Stomach (tissue), 9 donors: ENCODE results near the gene GRB10. TPM values are rescaled to one million over a fixed set of nuclear protein-coding genes. Genes with fewer than 3 reads are reported as not detected.

Experiments used
- DNase-seq, 2 donors: peaks; one replicate each; pipeline versions ENCODE4 v3.0.0 to v3.0.0-alpha.2; 2013 to 2019
- H3K27ac ChIP-seq, 5 donors: fragments of 200-600 bp in 4 of 5; sonication (generic) in 4 of 5; one replicate each; pipeline ENCODE4 v1.5.1; 2013 to 2019; ENCODE audit warnings: mild to moderate bottlenecking in 1 of 5, moderate library complexity in 1 of 5
- H3K27me3 ChIP-seq, 3 donors: fragments of 200-600 bp; sonication (generic); one replicate each; pipeline ENCODE4 v1.5.1; 2017 to 2019; ENCODE audit warnings: mixed run types in 1 of 3
- H3K36me3 ChIP-seq, 4 donors: fragments of 200-600 bp; sonication (generic); 1 replicate in 3 of 4; 2 replicates in 1 of 4; pipeline ENCODE4 v1.5.1; 2016 to 2019
- H3K4me1 ChIP-seq, 4 donors: fragments of 200-600 bp; sonication (generic); one replicate each; pipeline ENCODE4 v1.5.1; 2016 to 2019
- H3K4me3 ChIP-seq, 4 donors: fragments of 200-600 bp; sonication (generic) in 3 of 4; one replicate each; pipeline ENCODE4 v1.5.1; 2016 to 2019; ENCODE audit warnings: mild to moderate bottlenecking in 1 of 4
- H3K9me3 ChIP-seq, 4 donors: fragments of 200-600 bp; sonication (generic); one replicate each; pipeline ENCODE4 v1.5.1; 2016 to 2019
- EP300 ChIP-seq: sonication (generic); formaldehyde crosslinking; IDR thresholded peaks from one replicate; pipeline ENCODE4 v1.6.1; 2017; ENCODE audit warnings: antibody characterized with exemption
- POLR2A ChIP-seq, 4 donors: fragments of 450-650 bp; IDR thresholded peaks; one replicate each; pipeline ENCODE4 v1.6.1; 2016; ENCODE audit warnings: antibody characterized with exemption in 4 of 4, control low read depth in 2 of 4, mild to moderate bottlenecking in 1 of 4, moderate library complexity in 1 of 4
- POLR2AphosphoS5 ChIP-seq, 3 donors: sonication (generic); formaldehyde crosslinking; IDR thresholded peaks; one replicate each; pipeline ENCODE4 v1.6.1; 2016; ENCODE audit warnings: antibody characterized with exemption in 3 of 3
- WGBS, 5 donors: extraction: QIAGEN DNeasy Blood & Tissue Kit in 3 of 5; methylation state at CpG; one replicate each; pipeline versions ENCODE4 v1.1.5 to v1.1.7; 2013 to 2018; 5-methylcytosine and 5-hydroxymethylcytosine counted together
- intact Hi-C: fragments of 100-400 bp; cut with DNase I; formaldehyde crosslinking; loops from one replicate; pipeline ENCODE4 v1.15.1; 2023; ENCODE audit warnings: low total_unique reads
- polyA plus RNA-seq, 3 donors: library from polyadenylated mRNA; stranded (reverse); fragments of 200-250 nt; gene quantifications; one replicate each; pipeline ENCODE4 v1.2.3, GENCODE V29; 2013
- total RNA-seq, 5 donors: library from RNA; depleted of rRNA; stranded (reverse); fragments of >200 nt; gene quantifications; one replicate each; pipeline versions ENCODE4 v1.1.0 to v1.2.3, GENCODE V29; 2014 to 2016
- TF ChIP-seq, protein P1 (sequence below), 7 experiments: fragments of 450-650 bp in 4 of 7; fragments of 200-600 bp in 3 of 7; sonication (generic) in 3 of 7; IDR thresholded peaks; one replicate each; pipeline ENCODE4 v1.5.1; 2016 to 2019; ENCODE audit warnings: antibody characterized with exemption in 7 of 7, control low read depth in 2 of 7, mild to moderate bottlenecking in 1 of 7
- donor health status: healthy with polysubstance abuse.
- donor health status: Bipolar disorder and iron deficiency.
- donor health status: healthy.

The GRB10 gene
- total and polyA plus RNA-seq, 8 donors: 10.2 to 84.9 (median 49.6) TPM

DNA sequence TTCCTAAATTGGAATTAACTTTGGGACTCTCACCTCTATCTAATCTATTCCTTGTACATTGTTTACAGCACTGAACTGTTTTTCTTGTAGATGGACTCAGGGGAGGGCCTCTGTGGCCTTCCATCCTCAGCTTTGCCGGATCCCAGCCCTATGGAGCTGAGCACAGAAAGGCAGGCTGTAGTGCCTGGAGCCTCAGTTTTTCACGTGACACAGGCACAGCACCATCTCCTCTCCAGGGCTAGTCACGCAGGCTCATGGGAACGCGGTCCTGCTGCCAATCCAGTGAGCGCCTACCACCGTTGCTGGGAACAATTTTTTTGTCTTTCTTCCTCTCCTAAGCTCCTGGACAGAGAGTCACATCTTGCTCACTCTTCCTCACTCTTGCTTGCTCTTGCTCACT lies 141.9 kb downstream of the GRB10 start:
- intact Hi-C loops: no loop called here
- no peak for DNase-seq
- TF ChIP-seq, protein P1, sequence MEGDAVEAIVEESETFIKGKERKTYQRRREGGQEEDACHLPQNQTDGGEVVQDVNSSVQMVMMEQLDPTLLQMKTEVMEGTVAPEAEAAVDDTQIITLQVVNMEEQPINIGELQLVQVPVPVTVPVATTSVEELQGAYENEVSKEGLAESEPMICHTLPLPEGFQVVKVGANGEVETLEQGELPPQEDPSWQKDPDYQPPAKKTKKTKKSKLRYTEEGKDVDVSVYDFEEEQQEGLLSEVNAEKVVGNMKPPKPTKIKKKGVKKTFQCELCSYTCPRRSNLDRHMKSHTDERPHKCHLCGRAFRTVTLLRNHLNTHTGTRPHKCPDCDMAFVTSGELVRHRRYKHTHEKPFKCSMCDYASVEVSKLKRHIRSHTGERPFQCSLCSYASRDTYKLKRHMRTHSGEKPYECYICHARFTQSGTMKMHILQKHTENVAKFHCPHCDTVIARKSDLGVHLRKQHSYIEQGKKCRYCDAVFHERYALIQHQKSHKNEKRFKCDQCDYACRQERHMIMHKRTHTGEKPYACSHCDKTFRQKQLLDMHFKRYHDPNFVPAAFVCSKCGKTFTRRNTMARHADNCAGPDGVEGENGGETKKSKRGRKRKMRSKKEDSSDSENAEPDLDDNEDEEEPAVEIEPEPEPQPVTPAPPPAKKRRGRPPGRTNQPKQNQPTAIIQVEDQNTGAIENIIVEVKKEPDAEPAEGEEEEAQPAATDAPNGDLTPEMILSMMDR (IDR thresholded peaks at IDR 0.05): no peak
- TF ChIP-seq POLR2A (IDR thresholded peaks at IDR 0.05) (no peak), EP300 (no peak), POLR2AphosphoS5 (IDR thresholded peaks at IDR 0.05) (no peak)
- peaks cover 0 to 12% (median 2%) of the 10 kb centered on the region in 4 donors for H3K36me3 ChIP-seq
- no peaks in the 10 kb centered on the region for H3K9me3 ChIP-seq
- WGBS, 5 donors: 84 to 91% (median 85%) methylated on average over 7 of the region's 7 CpGs
- H3K27me3 ChIP-seq: no peaks in the 10 kb centered on the region
- peaks cover 0 to 12% (median 7%) of the 10 kb centered on the region in 4 donors for H3K4me1 ChIP-seq
- H3K4me3 ChIP-seq: no peak overlapping the region
- H3K27ac ChIP-seq: no peak overlapping the region

DNA sequence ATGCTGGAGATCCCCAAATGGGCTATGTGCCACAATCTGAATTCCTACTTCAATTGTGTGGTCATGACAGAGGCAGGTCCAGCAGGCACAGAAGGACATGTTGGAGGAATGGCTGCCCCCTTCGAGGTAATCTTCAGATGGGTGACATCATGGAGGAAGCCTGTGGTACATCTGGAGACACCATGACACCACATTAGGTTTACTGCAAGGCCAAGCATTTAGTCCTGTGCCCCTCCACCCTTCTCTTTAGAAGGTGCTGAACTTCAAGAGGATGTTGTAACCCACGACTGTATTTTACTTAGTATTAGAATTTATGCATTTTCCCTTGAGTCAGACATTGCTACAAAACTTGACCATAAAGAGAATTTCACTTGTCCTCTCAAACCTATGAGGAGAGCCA lies 142.4 kb downstream of the GRB10 start:
- WGBS, 5 donors: 68 to 92% (median 82%) methylated on average over 2 of the region's 2 CpGs
- Histone ChIP-seq H3K27ac (no peak overlapping the region), H3K9me3 (no peaks in the 10 kb centered on the region), H3K27me3 (no peaks in the 10 kb centered on the region), H3K4me3 (no peak overlapping the region), H3K36me3 (peaks cover 0 to 12% (median 2%) of the 10 kb centered on the region in 4 donors), H3K4me1 (peaks cover 0 to 12% (median 7%) of the 10 kb centered on the region in 4 donors)
- no peak for DNase-seq
- intact Hi-C loops: no loop called here
- TF ChIP-seq POLR2AphosphoS5 (IDR thresholded peaks at IDR 0.05) (no peak), POLR2A (IDR thresholded peaks at IDR 0.05) (no peak), EP300 (no peak)
- TF ChIP-seq, protein P1 (IDR thresholded peaks at IDR 0.05): no peak

DNA sequence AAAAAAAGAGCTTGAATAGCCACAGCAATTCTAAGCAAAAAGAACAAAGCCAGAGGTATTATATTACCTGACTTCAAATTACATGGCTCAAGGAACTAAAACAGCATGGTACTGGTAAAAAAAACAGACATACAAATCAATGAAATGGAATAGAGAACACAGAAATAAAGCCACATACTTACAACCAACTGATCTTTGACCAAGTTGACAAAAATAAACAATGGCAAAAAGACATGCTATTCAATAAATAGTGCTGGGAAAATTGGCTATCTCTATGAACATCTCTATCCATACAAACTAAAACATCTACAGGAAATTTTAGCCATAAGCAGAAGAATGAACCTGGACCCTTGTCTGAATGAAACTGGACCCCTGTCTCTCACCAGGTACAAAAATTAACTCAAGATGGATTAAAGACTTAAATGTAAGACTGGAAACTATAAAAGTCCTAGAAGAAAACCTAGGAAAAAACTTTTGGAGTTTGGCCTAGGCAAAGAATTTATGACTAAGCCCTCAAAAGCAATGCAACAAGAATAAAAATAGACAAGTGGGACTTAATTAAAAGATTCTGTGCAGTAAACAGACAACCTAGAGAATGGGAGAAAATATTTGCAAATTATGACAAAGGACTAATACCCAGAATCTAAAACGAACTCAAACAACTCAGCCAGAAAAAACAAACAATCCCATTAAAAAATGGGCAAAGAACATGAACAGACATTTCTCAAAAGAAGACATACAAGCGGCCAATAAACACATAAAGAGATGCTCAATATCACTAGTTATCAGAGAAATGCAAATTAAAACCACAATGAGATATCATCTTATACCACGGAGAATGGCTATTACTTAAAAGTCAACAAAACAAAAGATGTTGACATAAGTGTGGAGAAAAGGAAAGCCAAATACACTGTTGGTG lies 144.7 kb downstream of the GRB10 start:
- H3K4me1 ChIP-seq: peaks cover 2 to 15% (median 10%) of the 10 kb centered on the region in 4 donors
- intact Hi-C loops: no loop called here
- peaks cover 0 to 5% (median 2%) of the 10 kb centered on the region in 4 donors for H3K36me3 ChIP-seq
- H3K27me3 ChIP-seq: no peaks in the 10 kb centered on the region
- no peak overlapping the region for H3K4me3 ChIP-seq
- 38 to 49% (median 47%) methylated on average over 3 of the region's 3 CpGs for WGBS, 5 donors
- DNase-seq: no peak
- no peaks in the 10 kb centered on the region for H3K9me3 ChIP-seq
- TF ChIP-seq POLR2AphosphoS5 (IDR thresholded peaks at IDR 0.05): no peak
- no peak for TF ChIP-seq POLR2A (IDR thresholded peaks at IDR 0.05)
- TF ChIP-seq, protein P1 (IDR thresholded peaks at IDR 0.05): no peak
- no peak for TF ChIP-seq EP300
- H3K27ac ChIP-seq: no peak overlapping the region

DNA sequence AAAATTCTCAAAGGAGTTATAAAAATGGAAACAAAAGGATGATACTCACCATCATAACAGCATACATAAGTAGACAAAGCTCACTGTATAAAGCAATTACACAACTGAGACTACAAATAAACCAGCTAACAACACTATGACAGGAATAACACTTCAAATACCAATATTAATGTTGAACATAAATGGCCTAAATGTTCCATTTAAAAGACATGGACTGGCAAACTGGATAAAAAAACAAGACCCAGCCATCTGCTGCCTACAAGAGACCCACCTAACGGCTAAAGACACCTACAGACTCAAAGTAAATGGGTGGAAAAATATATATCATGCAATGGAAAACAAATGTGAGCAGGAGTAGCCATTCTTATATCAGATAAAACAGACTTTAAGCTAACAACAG lies 148.3 kb downstream of the GRB10 start:
- Histone ChIP-seq H3K36me3 (no peaks in the 10 kb centered on the region), H3K27ac (no peak overlapping the region), H3K27me3 (no peaks in the 10 kb centered on the region), H3K4me3 (no peak overlapping the region), H3K9me3 (no peaks in the 10 kb centered on the region), H3K4me1 (peaks cover 5 to 22% (median 19%) of the 10 kb centered on the region in 4 donors)
- intact Hi-C loops: no loop called here
- no peak for DNase-seq
- WGBS, 5 donors: 86 to 100% (median 95%) methylated on average over 1 of the region's 1 CpG
- TF ChIP-seq POLR2A (IDR thresholded peaks at IDR 0.05) (no peak), POLR2AphosphoS5 (IDR thresholded peaks at IDR 0.05) (no peak), EP300 (no peak)
- TF ChIP-seq, protein P1 (IDR thresholded peaks at IDR 0.05): no peak
